SHP77 (cell line): ENCODE results near the gene VPS8.

Experiments
- DNase-seq, 2 experiments: peaks; one replicate each; lab custom pipeline; 2025; lab: John Stamatoyannopoulos, UW

Gene VPS8

DNA sequence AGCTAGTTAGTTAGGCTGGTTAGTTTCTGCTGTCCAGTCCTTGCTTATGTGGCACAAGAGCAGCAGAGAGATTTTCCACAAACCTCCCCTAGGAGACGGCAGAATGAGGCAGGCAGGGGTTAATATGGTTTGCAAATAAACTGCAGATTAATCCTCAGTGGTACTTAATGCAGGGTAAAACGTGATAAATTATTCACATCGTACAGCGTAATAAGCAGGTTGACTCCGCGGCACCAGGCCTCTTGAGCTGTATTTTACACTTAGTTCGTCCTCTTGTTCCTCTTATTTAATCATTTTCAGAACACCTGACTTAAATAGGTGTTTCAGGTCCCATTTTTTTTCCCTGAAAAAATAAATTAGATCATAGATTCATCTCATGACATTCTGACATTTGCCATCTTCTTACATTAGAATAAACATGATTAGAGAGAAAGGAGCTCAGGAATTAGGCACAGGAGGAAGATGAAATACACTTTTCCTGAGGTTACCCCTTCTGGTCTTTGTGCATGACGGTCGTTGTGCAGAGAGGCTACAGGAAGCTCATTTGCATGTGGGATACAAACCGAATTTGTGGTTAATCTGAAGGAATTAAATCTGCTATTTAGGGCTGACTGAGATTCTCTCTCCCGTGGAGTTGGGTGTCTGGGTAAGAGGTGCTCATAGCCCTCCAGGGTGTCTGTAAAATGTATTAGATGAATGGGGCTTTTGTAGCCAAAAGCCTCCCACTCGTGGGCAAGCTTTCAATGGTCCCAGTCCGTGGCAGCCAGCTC, 27.1 kb upstream of the VPS8 start:
- DNase-seq: no peak

DNA sequence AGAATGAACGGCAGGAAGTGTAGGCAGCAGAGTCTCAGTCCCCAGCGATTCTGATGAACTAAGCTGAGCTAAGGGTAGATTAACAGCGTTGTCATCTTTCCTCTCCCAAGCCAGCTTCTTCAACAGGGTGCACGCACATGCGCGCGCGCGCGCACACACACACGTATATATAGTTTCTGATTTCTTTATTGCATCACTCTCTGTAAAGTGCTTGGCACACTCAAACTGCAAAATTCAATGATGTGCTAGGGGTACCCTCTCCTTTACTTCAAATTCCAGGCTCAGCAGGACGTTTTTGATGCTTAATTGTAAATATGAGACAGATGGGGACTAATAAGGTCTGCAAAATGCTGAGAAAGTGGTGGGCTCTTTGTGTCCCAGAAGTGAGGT, 26.1 kb upstream of the VPS8 start:
- no peak for DNase-seq

DNA sequence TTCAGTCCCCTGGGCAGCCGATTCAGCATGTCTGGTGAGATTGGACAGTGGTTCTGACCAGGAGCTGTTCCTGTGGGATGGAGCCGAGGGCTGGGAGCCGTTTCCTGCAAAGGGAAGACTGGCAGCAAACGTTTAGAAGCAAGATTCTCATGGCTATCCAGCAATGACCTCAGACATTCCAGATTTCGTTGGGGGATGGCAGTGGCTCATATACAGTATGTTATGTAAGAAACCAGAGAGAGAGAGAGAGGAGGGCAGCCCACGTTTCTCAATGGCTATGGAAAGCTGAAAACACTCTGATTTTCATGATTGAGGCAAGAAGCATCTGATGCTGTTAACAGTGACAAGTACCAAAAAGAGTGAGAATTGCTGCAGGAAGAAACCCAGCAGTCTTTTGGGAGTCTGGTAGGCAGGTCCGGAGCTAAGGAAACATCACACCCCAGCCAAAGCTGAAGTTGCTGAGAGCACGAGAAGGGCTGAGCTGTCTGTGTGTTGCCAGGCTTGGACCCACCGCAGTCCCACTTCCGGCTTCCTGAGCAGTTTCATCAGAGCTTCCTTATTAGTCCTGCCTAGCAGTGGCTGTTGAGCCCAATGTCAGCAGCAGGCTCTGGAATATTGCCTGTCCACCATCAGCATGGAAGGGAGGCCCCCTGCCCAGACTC, 25.6 kb upstream of the VPS8 start:
- DNase-seq: no peak

DNA sequence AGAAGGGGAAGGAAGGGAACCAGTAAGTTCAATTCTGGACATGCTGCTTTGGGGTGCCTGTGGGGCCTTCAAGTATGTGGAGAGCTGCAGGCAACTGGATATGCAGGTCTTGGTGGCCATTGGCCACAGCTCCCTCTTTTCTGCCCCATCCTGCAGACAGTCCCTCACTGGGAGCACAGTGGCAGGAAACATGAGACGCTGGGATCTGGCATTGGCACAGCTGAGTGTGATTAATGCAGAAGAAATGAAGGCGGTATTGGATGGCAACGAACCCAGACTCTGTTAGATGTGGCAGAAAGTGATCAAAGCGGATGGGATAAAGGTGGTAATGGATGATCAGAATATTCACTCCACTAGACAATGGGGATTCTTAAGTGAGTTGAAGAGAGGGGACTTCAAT, 23.2 kb upstream of the VPS8 start:
- DNase-seq: no peak

DNA sequence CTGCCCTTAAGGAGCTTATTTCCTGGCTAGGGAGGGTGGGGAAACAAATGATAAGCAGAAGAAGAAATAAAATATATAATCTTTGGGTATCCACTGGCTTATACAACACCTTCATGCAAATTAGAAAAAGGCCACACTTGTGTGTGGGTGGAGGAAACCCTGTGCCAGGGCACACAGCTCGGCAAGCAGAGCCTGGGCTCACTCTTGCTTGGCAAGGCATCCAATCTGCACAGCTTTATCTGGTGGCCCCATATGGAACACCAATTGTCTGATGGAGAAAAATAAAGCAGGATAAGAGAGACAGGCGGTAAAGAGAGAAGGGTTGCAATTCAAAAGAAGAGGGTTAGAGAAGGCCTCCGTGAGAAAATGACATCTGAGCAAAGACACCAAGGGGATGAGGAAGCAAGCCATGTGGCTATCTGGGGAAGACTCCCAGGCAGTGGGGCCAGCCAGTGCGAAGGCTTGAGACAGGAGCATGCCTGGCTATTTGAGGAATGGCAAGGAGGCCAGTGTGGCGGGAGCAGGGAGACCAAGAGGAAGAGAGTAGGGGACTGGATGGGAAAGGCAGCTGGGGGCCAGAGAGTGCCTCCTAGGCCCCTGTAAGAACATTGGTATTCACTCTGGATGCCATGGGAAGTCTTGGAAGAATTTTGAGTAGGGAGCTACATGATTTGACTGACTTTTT, 22.5 kb upstream of the VPS8 start:
- DNase-seq: no peak

DNA sequence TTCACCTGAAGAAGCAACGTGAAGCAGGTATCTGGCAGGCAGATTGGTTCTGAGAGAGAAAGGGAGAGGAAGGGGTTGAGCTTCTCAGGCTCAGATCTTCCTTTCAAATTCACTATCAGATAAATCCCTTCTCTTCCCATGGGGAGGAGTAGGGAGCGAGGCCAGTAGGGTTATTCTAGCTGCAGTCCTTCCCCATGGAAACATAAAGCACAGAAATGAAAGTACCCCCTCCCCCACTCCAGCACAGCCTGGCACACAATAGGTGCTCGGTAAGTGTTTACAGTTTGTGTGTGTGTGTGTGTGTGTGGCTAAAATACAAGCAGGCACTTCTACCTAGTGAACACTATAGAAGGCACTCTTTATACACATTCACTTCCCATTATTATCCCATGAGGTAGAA, 20.8 kb upstream of the VPS8 start:
- DNase-seq: no peak

DNA sequence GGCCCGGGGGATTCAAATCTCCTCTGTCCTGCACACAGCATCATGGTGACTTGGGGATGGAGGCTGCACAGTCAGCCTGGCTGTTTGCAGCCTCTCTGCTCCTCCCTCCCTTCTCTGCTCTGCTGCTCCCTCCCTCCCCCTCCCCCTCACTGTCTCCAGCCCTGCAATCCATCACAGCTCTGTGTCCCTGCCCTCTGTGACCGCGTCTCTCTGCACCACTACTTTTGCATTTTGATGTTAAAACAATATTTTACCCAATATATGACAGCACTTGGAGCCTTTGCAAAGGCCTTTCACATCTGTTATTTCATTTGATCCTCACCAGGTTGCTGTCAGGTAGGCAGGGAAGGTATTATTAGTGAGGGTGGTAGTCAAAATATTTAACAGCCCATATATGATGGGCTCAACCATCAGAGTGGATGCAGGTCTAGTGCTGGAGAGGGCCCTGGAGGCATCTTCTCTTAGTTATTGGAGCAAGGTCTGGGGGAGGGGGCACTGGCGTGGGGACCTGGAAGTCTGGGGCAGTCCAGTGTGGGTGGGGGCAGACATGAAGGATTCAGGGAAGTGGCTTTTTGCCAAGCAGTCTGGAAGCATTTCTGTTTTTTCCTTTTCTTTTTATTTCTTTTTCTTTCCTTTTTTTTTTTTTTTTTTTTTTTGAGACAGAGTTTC, 16.3 kb upstream of the VPS8 start:
- no peak for DNase-seq

DNA sequence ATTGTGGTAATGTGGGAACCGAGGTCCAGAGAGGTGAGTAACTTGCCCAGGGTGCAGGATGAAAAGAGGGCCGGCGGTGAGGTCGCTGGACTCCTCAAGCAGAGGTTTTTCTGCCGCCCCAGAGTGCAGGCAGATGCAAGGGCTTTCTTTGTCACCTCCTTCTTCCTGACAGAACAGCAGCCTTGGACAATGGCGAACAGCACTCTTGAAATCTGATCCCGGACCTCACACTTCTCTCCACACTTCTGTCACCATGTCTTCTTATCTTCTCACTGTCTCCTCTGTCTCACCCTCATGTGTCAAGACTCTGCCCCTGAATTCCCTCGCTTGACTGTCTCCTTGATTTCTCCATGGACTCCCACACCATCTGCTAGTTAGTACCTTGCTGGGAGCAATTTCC, 15.4 kb upstream of the VPS8 start:
- DNase-seq: no peak

DNA sequence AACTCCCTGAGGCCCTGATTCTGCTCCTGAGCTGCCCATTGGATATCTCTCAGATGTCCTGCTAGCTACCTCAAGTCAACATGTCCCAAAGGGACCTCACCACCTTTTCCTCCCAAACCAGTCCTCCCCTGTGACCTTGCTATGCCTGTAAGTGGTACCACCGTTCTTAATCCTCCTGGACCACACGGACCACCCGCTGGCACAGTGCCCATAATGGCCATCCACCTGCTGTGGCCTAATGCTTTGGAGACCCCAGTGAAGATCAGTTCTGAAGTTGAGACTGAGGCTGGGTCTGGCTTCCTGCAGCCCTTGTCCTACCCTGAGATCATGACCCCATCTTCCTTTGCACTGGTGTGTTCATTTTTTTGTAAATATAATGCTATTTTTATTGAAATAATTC, 15.0 kb upstream of the VPS8 start:
- DNase-seq: no peak

DNA sequence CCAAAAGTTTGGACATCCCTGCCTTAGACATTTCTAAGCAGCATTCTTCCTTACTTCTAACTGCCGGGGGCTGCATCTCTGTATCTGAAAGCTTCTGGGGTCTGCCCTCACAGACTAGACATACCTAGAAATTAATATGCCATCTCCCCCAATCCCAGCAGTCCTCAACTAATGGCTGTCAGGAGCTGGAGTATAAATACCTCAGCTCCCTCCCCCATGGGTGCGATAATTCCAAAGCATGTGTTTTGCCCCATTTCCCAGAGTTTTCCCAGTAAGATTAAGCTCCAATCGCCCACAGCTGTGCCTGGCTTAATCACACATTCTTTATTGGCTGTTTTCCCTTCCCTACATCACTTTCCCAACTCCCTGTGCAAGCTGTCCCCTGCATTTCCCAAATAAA, 13.8 kb upstream of the VPS8 start:
- no peak for DNase-seq

DNA sequence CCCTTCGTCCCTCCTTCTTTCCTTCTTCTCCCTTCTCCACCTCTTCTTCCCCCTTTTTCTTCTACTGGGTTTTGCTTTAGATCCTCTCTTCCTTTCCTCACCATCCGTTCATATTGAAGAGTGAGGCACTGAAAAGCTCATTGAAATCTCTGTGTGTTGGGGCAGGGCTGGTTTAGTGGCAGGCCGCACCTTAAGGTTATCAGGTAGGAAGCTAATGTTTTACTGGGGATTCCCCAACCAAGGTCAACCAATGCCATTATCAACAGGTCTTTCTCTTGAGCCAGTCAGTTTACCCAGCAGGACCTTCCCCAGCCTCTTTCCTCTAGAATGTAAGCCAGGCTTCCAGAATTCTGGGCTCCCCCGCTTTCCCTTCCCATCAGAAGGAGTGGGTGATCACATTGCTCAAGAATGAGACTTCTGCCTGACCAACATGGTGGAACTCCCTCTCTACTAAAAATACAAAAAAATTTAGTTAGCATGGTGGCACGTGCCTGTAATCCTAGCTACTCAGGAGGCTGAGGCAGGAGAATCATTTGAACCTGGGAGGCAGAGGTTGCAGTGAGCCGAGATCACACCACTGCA, 11.5 kb upstream of the VPS8 start:
- no peak for DNase-seq

DNA sequence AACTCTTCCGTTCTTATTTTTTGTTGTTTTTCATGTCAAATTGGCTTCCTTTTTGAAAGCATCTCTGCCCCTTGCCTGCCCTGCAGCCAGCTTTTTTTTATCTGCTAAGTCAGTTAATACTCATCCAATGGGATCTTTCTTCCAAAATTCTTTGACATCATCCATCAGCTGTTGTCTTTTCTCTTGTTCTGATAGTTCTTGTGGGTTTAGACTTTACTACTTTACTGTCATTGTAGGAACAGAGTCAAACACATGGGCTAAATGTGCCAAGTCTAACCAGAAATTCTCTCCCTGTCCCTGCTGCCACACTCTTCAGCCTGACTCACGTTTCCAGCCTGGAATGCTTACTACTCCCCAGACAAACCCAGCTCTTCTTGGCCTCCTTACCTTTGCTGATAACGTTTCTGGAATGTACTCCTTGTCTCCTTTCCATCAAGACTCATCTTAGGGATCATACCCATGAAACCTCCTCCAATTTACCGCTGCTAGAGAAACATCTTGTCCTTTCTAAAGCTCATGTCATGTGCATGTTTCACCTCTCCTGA, 10.7 kb upstream of the VPS8 start:
- no peak for DNase-seq

DNA sequence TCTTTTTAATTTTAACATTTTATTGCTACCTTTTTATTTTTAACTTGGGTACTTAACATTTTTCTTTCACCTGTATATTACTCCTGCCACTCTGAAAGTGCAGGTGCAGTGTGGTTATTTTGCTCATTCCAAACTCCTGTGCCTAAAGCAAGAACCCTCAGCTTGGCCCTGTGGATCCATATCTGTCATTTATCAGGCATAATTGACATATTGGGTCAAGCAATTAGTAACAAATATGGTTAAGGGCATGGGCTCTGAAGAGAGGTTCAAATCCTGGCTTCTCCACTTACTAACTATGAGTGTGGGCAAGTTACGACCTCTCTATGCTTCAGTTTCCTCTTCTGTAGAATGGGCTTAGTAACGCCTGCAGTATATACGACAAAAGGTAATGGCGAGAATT, 9.8 kb upstream of the VPS8 start:
- no peak for DNase-seq

DNA sequence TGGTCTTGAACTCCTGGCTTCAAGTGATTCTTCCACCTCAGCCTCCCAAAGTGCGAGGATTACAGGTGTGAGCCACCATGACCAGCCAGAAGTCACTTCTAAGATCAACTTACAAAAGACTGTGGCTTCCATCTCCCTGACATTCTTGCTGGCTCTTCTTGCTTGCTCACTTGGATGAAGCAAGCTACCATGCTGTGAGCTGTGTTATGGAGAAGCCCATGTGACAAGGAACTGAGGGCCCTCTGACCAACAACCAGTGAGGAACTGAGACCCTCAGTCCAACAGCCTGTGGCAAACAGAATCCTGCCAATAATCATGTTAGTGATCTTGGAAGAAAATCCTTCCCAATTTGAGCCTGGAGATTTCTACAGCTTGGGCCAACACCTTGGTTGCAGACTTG, 7.2 kb upstream of the VPS8 start:
- DNase-seq: no peak

DNA sequence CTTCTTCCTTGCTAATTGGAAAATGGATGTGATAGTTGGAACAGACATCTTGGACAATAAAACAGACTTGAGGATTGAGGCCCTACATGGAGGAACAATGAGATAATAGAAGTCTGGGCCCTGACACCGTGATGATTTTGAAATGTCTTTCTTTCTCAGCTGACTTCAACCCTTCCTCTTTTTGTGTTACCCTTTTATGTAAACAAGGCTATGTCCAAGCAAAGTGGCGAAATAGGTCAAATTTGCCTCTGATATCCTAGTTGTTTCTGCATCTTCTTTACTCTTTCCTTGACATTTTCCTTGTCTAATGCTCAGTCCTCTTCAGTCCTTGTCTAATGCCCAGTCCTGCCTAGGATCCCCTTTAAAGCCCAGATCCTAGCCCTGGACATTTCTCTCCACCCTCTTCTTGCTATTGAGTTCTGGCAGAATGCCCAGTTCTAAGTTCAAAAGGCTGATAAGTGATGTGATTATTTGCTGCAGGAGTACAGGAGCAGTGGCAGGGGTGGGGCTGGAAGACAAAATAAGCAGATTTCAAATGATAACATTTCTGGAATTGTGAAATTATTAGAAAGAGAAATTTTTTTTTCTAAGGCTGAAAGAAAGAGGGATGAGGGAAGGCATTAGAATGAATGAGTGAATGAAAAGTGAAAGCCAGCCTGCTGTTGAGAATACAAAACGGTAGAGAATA, 6.5 kb upstream of the VPS8 start:
- peak; percentile 22 to 68 for DNase-seq

DNA sequence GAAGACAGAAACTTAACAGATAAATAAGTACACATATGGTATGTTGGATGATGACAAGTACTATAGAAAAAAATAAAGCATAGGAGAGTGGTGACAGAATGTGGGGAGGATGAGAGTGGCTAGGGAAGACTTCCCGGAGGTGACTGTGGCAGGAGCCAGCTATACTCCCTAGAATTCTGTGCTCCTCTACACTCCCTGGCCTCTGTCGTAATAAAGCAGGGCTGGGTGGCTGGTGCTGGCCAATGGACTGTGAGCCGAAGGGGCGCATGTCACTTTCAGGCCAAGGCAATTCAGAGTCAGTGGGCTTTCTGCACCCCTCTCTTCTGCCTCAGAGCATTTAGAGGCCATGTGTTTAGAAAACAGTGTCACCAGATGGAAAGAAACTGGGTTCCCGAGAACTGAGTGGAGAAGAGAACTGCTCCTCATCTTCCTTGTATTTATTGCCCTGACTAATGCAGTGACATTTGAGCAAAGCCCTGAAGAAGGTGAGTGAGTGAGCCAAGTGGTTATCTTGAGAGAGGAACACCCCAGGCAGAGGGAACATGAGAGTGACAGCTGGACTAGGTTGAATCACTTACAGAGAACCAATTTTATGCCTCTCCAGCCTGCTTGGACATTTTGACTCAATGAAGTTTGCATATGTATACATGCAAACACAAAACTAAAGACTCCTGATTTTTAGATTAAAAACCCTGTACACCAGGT, 5.2 kb upstream of the VPS8 start:
- no peak for DNase-seq

DNA sequence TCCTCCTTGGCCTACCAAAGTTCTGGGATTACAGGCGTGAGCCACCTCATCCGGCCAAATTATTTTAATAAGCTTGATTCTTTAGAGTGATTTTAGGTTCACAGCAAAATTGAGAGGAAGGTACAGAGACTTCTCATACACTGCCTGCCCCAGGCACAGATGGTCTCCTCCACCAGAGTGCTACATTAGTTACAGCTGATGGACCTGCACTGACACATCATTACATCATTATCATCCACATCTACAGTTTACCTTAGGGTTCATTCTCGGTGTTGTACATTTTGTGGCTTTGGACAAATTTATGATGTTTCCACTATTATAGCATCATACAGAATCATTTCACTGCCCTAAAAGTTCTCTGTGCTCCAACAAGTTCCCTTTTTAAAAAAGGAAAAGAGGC, 4.4 kb upstream of the VPS8 start:
- DNase-seq: no peak

DNA sequence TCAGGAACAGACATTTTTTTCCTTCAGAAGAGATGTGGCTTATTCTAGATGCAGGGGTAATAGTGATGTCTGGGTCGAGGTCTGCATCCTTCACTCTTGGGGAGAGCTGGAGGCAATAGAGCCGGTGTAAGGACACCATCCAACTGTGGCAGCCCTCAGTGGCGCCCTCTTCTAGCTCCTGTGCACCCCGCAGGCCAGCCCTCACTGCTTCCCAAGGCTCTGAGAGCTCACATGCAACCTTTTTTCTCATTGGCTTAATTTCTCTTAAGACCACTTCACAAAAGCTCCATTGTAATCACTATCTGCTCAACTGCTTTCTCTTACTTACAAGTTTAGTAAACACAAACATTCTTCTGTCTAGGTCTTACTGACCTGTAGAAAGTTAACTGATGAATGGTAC, 3.9 kb upstream of the VPS8 start:
- peak in 1 of 2 experiments; percentile 6 for DNase-seq

DNA sequence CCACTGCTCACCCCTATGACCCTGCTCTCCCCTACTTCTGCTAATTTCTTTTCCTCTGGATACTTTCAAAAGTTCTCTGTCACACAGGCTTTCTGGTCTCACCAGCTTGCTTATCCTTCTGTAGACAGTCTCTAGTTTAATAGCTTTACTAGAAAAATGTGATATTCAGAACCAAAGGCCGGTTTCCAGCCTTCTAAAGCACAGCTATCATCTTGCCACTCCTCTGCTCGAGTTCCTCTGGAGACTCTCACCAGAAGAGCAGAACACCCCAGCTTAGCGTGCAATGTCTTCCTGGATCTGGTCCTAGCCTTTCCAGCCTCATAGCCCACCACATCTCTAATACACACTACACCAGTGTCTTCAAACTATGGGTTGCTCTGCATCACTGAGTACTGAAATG, 1.8 kb upstream of the VPS8 start:
- DNase-seq: no peak

DNA sequence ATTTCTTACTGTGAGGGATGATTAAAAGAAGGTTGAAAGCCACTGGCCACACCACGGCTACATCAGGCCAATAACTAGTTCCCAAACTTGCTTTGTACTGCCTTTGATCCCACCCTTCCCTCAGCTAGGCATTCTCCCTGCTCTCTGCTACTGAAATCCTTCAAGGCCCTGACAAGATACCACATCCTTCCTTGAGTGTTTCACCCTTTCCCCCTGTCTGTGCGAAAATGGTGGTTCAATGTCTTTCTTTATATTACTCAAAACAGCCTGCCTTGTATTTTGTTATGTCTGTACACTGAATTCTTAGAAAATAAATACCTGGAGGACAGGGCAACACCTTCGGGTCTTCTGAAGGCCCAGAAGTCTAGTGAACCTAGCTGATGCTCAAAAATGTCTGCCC, 932 bp upstream of the VPS8 start:
- DNase-seq: no peak

DNA sequence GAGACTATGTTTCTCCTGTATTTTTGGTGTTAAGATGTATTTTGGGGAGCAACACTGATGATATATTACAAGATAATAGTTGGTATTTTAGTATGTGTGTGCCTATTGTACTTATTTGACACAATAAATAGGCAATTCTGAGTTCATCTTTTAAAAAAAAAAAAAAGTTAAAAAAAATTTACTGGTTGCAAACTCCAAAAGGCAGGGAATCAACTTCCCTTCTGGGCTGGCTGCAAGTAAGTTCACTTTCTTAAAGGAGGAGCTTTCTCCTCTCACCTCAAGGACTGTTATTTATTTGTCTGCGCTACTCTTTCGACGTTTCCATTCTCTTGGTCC, 335 bp upstream of the VPS8 start:
- no peak for DNase-seq
